Ammon's horn (tissue), 1 donor: ENCODE measurements around the gene KMT2B.

ENCODE experiments used
- DNase-seq: peaks from one replicate; pipeline ENCODE4 v3.0.0-alpha.2; 2016; ENCODE audit warnings: low spot score

Gene KMT2B

DNA sequence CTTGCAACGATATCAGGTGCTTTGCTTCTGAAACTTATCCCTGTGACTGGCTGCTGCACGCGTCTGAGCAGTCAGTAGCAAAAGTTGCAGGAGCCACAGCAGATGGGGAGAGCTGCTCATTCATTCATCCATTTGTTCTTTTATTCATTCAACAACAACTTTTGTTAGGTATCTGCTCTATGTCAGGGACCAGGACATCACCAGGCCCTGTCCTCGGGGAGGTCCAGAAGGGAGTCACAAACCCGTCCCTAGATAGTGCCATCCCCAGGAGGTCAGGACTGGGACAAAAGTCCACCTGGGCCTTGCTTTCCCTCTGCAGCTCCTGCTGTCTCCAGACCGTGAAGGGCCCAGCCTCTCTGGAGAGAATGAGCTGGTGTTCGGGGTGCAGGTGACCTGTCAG, 60.2 kb downstream of the KMT2B start:
- no peak for DNase-seq

DNA sequence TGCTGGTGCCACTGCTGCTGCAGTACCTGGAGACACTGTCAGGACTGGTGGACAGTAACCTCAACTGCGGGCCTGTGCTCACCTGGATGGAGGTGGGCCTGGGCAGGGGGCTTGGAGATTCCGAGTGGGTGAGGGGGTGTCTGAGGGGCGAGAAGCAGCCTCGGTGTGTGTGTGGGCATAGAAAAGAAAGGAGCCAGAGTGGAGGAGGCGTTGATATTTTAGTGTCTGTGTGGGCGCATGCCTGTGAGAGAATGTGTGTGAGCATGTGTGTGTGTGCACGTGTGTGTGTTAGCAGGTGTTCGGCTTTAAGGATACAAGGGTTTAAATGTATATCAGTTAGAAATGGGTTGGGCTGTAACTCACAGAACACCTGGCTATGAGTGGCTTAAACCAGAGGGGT, 61.2 kb downstream of the KMT2B start:
- DNase-seq, result no peak

DNA sequence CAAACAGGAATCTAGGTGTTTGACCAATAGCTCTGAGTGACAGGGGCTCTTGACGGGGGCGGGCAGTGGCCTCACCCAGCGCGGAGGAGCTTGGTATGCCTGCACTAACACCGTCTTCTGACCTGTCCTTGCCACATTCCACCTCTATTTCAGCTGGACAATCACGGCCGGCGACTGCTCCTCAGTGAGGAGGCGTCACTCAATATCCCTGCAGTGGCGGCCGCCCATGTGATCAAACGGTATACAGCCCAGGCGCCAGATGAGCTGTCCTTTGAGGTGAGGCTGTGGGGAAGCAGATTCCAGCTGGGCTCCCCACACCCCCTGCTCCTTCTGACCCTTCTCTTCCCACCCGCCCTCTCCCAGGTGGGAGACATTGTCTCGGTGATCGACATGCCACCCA, 62.3 kb downstream of the KMT2B start:
- no peak for DNase-seq

DNA sequence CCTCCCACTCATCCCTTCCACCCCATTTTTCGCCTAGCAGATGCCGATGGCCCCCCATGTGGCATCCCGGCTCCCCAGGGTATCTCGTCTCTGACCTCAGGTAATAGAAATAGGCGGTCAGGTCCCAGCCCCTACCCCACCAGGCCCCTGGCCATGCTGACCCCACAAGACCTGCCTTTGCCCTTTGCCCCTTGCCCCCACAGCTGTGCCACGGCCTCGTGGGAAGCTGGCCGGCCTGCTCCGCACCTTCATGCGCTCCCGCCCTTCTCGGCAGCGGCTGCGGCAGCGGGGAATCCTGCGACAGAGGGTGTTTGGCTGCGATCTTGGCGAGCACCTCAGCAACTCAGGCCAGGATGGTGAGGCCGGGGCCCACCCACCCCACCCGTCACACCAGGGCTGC, 62.9 kb downstream of the KMT2B start:
- DNase-seq, result no peak

DNA sequence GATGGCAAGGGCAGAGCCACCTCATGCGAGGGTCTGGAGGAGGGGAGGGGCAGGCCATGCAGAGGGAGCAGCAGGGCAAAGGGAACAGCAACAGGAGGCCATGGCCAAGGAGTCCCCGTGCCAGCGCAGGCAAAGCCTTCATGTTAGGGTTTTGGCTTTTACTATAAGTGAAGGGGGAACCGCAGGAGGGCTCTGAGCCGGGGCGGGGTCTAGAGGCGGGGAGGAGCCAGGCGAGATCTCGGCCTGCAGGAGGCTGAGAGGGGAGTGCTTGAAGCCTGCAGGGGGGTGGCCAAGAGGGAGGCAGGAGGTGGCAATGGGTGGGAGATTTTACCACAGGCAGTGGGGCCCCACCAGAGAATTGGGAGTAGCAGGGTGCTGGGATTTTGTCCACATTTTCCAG, 63.8 kb downstream of the KMT2B start:
- DNase-seq, result no peak

DNA sequence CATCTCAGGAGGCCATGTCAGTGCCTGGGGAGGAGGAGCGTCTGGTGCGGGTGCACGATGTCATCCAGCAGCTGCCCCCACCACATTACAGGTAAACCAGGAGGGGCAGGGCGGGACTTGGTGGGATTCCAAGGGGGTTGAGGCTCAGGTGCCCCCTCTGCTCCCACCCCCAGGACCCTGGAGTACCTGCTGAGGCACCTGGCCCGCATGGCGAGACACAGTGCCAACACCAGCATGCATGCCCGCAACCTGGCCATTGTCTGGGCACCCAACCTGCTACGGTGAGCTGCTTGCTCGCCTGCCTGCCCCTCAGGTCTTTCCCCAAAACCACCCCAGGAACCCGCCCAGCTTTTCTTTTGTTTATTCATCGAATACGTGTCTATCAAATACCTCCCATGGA, 64.8 kb downstream of the KMT2B start:
- DNase-seq, result no peak

DNA sequence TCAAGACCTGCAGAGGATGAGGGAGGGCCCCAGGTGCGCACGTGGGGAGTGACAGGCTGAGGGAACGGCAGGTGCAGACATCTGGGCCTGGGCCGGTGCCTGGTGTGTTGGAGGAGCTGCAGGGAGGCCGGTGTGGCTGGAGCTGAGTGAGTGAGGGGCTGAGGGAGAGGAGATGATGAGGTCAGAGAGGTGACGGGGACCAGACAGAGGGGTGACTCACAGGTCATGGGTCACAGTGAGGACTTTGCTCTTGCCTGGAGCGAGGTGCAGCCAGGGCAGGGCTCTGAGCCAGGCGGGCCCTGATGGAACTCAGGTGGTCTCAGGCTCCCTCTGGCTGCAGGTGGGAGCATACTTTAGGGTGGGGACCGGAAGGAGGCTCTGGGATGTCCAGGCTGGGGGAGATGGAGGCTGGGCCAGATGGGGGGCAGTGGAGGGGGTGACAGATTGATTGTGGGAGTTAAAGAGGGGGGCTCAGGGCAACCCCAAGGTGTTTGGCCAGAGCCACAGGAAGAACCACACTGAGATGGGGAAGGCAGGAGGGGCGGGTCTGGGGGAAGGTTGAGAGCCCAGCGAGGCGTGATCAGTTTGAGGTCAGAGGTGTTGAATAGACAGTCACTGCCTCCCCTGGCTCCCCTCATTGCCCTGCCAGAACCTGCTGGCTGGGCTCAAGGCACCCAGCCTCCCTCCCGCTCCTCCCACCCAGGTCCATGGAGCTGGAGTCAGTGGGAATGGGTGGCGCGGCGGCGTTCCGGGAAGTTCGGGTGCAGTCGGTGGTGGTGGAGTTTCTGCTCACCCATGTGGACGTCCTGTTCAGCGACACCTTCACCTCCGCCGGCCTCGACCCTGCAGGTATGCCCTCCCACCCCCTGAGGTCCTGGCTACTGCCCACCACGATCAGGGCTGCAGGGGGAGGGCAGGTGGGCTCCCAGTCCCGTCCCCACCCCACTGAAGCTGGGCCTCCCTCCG, 65.9 kb downstream of the KMT2B start:
- no peak for DNase-seq

DNA sequence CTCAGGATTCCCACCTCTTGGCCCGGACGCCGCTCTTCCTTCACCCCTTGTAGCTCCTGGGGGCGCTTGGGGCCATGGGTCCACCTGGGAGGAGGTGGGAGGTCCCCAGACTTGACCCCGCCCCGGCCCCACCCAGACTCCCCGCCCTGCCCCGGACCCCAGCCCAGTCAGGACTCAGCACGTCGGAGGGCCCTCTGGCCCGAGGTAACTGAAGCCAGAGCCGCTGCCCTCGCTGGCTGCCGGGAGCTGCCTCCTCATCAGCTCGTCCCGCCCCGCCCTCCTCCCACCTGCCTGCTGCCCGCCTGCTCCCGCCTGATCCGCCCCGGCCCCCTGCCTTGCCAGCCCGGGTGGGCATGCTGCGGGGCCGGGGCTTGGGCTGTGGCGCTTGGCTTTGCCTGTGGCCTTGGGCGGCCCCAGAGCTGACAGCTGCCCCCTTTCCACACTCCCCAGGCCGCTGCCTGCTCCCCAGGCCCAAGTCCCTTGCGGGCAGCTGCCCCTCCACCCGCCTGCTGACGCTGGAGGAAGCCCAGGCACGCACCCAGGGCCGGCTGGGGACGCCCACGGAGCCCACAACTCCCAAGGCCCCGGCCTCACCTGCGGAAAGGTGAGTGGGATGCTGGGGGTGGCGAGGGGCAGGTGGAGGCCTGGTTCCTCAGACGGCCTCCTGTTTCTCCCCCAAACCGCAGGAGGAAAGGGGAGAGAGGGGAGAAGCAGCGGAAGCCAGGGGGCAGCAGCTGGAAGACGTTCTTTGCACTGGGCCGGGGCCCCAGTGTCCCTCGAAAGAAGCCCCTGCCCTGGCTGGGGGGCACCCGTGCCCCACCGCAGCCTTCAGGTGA, 66.9 kb downstream of the KMT2B start:
- DNase-seq, result no peak

DNA sequence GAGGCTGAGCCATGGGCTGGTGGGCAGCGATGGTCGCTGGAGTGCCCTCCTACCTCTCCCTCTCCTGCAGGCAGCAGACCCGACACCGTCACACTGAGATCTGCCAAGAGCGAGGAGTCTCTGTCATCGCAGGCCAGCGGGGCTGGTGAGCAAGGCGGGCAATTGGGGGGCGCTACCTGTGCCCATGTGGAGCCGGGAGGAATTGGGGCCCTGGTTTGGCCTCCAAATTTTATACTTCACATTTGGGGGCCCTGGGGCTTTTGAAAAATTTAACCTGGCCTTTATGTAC, 67.5 kb downstream of the KMT2B start:
- no peak for DNase-seq

DNA sequence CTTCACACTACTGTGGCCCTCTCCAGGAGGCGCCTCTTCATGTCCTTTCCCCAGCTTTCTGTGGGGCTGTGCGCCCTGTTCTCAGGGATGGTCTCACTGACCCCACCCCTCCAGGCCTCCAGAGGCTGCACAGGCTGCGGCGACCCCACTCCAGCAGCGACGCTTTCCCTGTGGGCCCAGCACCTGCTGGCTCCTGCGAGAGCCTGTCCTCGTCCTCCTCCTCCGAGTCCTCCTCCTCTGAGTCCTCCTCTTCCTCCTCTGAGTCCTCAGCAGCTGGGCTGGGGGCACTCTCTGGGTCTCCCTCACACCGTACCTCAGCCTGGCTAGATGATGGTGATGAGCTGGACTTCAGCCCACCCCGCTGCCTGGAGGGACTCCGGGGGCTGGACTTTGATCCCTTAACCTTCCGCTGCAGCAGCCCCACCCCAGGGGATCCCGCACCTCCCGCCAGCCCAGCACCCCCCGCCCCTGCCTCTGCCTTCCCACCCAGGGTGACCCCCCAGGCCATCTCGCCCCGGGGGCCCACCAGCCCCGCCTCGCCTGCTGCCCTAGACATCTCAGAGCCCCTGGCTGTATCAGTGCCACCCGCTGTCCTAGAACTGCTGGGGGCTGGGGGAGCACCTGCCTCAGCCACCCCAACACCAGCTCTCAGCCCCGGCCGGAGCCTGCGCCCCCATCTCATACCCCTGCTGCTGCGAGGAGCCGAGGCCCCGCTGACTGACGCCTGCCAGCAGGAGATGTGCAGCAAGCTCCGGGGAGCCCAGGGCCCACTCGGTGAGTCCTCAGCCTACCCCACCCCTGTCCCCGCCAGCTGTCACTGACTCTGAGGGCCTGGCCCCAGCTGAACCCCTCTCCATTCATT, 68.7 kb downstream of the KMT2B start:
- DNase-seq, result no peak

DNA sequence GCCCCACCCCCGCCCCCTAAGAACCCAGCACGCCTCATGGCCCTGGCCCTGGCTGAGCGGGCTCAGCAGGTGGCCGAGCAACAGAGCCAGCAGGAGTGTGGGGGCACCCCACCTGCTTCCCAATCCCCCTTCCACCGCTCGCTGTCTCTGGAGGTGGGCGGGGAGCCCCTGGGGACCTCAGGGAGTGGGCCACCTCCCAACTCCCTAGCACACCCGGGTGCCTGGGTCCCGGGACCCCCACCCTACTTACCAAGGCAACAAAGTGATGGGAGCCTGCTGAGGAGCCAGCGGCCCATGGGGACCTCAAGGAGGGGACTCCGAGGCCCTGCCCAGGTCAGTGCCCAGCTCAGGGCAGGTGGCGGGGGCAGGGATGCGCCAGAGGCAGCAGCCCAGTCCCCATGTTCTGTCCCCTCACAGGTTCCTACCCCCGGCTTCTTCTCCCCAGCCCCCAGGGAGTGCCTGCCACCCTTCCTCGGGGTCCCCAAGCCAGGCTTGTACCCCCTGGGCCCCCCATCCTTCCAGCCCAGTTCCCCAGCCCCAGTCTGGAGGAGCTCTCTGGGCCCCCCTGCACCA, 69.5 kb downstream of the KMT2B start:
- DNase-seq, result no peak
